MV-4-11 (cell line): Measurements from ENCODE around the gene NKX1-2.
A peak's percentile ranks its signal among the peaks of the same experiment; 100 is the strongest.

ENCODE experiments used
- DNase-seq: peaks from one replicate; lab custom pipeline; 2025; lab: John Stamatoyannopoulos, UW

NKX1-2 gene

GRCh38 chr10:124417895-124418725, 31.7 kb downstream of the NKX1-2 start:
- DNase-seq: peak; percentile 16

- DNase-seq: no peak
These were observed 33.1 kb downstream of the NKX1-2 start for GRCh38 chr10:124416733-124417132.

GRCh38 chr10:124415210-124415609, 34.6 kb downstream of the NKX1-2 start:
- no peak for DNase-seq

GRCh38 chr10:124414076-124414475, 35.8 kb downstream of the NKX1-2 start:
- DNase-seq: no peak

GRCh38 chr10:124409696-124410095, 40.1 kb downstream of the NKX1-2 start:
- no peak for DNase-seq

- DNase-seq: no peak
These were observed 41.5 kb downstream of the NKX1-2 start for GRCh38 chr10:124408357-124408756.

GRCh38 chr10:124407456-124407855, 42.4 kb downstream of the NKX1-2 start:
- no peak for DNase-seq

- peak; percentile 82 for DNase-seq
These were observed 46.3 kb downstream of the NKX1-2 start for GRCh38 chr10:124403548-124403947.

- DNase-seq: no peak
These were observed 47.6 kb downstream of the NKX1-2 start for GRCh38 chr10:124402273-124402672.

- DNase-seq: no peak
These were observed 48.2 kb downstream of the NKX1-2 start for GRCh38 chr10:124401633-124402032.
